HG03135 (cell line): ENCODE data around the gene PTPRCAP.
"Not testable (repeated sequence)": the region's sequence is repeated elsewhere in the genome, so short reads cannot be mapped to it uniquely, and the experiment has no call there.

ENCODE experiments used
- ATAC-seq: cut with Tn5 transposase; IDR thresholded peaks from one replicate; pipeline ENCODE4 v1.9.1; 2021; ENCODE audit warnings: mild to moderate bottlenecking, moderate library complexity; ENCODE audit not compliant: unreplicated experiment

PTPRCAP gene

DNA sequence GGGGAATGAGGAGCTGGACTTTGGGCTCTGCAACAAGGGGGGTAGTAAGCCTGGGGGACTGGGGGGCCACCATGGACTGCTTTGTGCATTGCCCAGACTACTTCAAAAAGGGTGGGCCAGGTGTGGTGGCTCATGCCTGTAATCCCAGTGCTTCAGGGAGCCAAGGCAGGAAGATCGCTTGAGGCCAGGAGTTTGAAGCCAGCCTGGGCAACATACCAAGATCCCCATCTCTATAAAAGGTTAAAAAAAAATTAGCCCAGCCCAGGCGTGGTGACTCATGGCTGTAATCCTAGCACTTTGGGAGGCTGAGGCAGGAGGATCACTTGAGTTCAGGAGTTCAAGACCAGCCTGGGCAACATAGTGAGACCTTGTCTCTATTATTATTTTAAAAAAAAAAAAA, 28.0 kb upstream of the PTPRCAP start:
- not testable (repeated sequence) for ATAC-seq

DNA sequence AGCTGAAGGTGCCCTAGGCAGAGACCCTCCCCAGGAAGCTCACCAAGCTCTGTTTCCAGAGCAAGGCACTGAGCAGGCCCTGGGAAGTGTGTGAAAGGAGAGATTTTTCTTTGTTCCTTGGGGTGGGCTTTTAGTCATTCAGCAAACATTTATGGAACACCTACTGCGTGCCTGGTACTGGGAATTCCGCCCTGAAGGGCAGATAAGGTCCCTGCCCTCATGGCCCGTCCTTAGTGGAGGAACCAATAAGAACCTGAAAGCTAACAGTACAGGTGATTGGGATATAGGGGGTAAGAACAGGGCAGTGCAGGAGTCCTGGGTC, 27.7 kb upstream of the PTPRCAP start:
- no peak for ATAC-seq

GRCh38 chr11:67464411-67465188, 27.1 kb upstream of the PTPRCAP start:
- ATAC-seq = peak; percentile 58

- ATAC-seq = no peak
Observed at GRCh38 chr11:67463680-67464410, 26.4 kb upstream of the PTPRCAP start.

DNA sequence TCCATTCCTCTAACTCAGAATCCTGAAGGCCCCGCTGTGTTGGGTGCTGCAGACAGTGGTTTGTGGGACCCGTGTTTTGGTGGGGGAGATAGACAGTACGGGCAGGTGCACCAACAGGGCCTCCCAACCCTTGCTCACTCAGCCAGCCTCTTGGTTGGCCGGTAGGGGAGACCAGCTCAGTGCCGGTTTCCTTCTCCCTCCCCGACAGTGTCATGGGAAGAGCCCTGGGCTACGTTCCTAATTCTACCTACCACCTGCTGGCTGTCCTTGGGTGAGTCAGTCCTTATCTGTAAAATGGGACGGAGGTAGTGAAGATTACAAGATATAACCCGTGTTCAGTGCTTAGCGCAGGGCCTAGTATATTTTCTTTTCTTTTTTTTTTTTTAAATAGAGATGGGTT, 25.7 kb upstream of the PTPRCAP start:
- ATAC-seq = no peak

- no peak for ATAC-seq
Observed at GRCh38 chr11:67458266-67458665, 20.8 kb upstream of the PTPRCAP start.

DNA sequence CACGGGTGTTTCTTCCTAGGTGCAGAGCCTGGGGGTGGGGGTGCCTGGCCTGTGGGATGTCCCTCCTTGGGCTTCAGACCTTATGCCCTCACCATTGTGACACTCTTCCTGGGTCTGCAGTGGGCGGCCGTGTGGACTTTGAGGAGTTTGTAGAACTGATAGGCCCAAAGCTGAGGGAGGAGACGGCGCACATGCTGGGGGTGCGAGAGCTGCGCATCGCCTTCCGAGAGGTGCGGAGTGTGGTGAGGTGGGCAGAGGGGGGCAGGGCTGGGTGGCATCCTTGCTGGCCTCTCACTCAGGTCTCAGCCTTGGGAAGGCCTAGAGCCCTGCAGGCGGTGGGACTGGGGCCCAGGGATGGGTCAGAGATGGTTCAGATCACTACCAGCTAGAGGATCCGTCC, 20.0 kb upstream of the PTPRCAP start:
- no peak for ATAC-seq

DNA sequence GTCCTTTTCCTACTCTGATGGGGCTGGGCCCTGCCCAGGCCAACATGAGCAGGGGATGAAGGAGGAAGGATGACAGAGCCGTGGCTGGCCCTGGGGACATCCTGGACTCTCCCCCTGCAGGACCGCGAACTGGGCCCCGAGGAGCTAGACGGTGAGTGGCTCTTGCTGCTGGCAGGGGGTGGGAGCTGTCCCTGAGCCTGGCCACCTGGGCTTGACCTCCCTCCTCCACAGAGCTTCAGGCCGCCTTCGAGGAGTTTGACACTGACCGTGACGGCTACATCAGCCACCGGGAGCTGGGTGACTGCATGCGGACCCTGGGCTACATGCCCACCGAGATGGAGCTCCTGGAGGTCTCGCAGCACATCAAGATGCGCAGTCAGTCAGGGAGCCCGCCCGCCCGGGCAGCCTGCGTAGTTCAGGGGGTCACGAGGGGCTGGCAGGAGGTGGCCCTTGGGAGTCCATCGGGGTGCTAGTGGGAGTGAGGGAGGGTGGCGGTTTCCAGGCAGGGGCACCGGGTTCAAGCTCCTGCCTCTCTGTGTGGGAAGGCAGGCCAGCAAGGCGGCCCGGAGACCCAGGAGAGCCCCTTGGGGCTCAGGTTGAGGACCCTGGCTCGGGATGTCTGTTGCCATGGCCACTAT, 18.7 kb upstream of the PTPRCAP start:
- no peak for ATAC-seq

- no peak for ATAC-seq
Observed at GRCh38 chr11:67455054-67455453, 17.6 kb upstream of the PTPRCAP start, which contains the start of gene CABP4. TSS of gene CABP4 (plus strand) at chr11:67455354. CDS start at chr11:67455424, 70 bp downstream.

DNA sequence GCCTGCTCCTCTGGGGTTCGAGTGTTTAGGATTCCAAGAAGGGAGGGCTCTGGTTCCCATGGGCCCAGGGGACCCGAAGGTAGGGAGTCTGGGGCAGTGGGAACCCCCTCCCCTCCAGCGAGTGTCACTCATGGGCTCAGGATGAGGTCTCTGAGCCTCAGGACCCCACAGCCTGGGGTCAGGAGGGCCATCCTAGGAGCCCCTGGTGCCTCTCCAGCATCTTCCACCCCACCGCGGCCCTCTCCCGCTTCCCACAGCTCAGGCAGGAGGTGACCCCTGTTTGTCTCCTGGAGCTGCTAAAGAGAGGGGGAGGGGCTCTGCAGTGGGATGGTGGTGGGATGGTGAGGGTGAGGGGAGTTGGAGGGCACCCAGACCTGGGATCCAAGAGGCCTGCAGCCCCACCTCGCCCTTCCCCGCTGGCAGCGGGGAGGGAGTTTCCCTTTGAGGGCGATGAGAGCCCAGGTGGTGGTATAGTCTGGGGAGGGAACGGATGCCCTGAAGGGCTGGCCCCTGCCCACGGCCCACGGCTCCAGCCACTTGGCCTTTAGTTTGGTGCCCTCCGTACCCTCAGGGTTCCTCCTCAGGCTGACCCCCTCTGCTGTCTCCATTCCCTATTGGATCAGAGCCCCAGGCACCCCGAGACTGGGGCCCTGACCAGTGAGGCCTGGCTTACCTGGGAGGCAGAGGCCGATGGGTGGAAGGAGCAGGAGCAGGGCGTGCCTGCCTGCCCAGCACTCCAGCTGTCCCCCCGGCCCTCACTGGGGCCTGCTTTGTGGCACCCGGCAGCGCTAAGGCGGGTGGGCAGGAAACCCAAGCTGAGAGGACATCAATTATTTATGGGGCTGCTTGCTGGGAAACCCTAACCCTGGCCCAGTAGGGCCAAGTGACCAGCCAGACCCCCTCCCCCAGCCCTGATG, 16.6 kb upstream of the PTPRCAP start:
- ATAC-seq = no peak

DNA sequence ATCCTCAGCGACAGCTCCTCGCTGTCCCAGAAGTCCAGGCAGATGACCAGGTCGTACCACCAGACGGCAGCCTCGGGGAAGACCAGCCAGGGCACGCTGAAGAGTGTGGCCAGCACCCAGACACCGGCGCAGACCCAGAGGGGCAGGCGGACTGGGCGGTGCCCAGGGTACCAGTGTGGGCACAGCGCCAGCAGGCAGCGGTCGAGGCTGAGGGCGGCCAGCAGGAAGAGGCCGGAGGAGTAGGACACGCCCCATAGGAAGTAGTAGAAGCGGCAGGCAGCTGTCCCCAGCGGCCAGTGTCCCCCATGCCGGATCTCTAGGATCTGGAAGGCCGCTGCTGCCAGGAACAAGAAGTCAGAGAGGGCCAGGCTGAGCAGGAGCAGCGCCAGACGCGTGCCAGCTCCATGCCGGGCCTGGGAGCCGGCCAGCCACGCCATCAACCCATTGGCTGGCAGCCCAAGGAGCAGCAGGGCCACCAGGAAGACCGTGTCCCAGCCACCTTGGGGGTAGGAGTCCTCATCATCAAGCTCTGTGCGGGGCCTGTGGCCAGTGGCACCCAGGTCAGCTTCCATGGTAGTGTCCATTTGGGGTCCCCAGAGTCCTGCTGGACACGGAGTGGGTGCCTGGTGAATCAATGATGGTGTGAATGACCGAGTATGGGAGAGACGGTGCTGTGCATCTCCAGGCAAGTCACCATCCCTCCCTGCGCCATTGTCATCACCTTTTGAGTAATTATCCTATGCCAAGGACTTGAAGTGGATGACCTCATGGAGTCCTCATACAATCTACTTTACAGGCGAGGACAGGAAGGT, 14.9 kb upstream of the PTPRCAP start, which contains the start of gene GPR152:
TSS of gene GPR152 (minus strand) at position 589 of the 812 bp plus-strand sequence. CDS start at position 584, 5 bp downstream.
- no peak for ATAC-seq

DNA sequence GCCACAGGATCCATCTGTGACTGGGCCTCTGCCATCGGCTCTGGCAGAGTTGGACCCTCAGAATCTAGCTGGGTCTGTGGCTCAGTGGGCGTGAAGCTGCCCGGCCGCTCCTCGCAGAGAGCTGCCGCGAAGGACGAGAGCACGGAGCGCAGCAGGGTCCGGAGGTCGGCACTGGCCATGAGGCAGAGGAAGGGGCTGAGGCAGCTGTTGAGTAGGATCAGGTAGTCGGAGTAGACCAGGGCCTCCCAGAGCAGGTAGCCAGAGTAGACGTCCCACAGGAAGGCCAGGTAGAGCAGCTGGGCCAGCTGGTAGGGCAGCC, 14.1 kb upstream of the PTPRCAP start:
- ATAC-seq = no peak

DNA sequence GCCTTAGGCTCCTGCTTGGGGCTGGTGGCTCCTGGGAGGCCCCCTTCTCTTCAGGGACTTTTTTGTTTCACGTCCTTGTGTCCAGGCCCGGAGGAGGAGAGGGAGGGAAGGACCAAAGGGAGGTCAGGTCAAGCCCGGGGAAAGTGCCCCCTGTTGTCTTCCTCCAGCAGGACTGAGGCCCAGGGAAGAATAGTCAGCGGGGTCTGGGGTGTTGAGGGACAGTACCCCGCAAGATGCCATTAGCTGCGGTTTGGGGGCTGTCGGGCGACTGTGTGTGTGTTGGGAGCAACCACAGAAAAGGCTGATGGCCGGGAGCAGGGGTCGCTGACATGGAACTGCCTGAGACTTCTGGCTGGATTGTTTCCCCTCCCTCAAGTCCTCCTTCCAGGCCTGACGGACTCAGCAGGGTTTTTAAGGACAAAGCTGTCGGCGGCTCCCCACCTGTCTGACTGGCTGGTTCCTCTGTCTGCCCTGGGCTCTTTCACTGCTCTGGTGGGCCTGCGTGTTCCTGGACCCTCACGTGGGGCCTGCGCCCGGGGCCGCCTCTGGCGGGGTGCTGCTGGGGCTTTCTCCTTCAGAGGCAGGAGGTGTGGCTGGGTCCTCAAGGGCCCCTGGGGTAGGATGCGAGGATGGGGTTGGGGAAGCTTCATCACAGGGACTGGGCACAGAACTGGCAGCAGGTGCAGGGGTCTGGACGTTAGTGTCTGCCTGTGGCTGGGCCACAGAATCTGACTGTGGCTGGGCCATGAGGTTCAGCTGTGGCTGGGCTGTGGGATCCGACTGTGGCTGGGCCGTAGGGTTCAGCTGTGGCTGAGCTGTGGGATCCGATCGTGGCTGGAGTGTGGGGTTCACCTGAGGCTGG, 13.5 kb upstream of the PTPRCAP start:
- no peak for ATAC-seq

DNA sequence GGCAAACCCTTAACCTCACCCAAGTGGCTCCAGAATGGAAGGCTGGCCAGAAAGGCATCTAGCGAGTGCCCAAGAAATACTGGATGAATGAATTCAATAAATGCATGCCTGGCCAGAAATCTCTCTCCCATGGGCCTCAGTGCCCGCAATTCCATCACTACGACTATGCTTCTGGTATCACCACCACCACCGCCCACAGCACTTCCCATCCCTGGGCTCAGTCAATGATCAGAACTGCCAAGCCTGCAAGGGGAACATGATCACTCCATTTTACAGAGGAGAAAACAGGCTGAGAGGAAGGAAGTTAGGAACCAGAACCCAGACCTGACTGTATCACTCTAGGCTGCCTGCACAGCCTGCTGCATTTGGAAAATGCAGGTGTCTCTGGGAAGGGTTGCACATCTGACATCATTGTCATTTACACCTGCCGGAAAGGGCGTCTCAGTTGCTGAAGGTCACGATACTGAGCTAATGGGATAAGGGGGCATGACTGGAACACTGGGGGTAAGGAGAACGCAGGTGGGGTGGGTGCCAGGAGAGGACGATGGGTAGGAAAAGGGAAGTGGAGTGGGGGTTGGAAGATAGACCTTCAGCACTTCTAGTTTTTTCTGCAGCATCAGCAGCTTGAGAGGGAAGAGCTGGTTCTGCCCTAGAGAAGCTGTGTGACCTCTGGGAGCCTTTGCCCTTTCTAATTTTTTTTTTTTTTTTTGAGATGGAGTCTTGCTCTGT, 11.8 kb upstream of the PTPRCAP start:
- no peak for ATAC-seq

DNA sequence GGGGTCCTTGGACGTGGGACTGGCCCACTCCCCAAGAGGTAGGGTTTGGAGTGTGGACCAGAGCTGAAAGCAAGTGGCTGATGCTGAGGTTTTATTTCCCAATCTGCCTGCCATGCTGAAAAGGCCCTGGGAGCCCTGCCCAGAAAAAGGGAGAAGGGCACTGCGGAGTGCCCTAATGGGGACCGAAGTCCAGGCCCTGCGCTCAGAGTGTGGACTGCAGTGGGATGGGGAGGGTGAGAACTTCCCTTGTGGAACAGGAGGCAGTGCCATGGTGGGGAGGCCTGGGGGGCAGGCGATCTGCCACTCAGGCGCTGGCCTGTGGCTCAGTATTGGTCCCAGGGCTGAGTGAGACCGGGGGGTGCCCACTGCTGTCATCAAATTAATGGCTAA, 10.7 kb upstream of the PTPRCAP start:
- no peak for ATAC-seq

GRCh38 chr11:67445515-67445914, 8.0 kb upstream of the PTPRCAP start:
- no peak for ATAC-seq

DNA sequence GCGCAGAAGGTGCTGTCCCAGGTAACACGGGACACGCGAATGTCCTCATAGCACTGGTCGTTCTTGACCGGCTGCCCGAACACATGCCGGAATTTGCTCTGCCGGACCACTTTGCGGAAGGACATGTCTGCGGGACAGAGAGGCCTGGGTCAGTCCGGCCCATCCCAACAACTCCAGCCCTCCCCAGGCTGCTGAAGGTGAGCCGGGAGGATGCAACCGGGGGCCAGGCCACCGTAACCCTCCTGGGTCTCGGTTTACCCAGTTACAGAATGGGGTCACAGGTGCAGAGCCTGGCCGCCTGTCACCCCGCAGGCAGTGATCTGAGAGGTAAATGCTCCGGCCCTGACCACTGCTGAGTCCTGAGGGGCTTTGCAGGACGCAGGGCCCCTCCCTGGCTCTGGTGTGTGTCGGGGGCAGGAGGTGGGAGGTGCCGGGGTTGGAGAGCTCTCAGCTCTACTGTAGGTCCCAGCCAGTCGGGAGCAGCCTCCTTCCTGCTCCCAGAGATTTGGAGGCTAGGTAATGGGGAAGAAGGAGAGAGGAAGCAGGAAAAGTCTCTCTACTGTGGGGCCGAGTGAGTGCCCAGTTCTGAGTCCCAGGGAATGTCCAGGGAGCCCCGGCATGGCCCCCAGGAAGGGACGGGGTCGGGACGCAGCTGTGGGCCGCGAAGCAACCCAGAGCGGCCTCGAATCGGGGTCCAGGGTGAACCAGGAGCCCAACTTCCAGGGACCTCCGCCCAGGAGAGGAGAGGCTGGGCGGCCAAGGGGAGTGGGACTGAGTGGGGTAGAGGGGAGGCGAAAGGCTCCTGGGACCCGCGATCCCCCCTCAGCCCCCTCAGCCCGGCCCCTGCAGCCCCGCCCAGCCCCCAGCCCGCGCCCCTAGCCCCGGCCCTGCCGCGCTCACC, 5.3 kb upstream of the PTPRCAP start:
- ATAC-seq = no peak
